HG03097 (cell line): ENCODE measurements around the gene GRM4.
"Not testable (repeated sequence)": the region's sequence is repeated elsewhere in the genome, so short reads cannot be mapped to it uniquely, and the experiment has no call there.

Experiments used
- ATAC-seq: cut with Tn5 transposase; IDR thresholded peaks from one replicate; pipeline ENCODE4 v1.9.1; 2021; ENCODE audit not compliant: unreplicated experiment, low FRiP score

The GRM4 gene

GRCh38 chr6:34028691-34029360 is 117.1 kb downstream of the GRM4 start:
- ATAC-seq = no peak

GRCh38 chr6:34027939-34028441 is 117.9 kb downstream of the GRM4 start:
- ATAC-seq = no peak

GRCh38 chr6:34027445-34027936 is 118.4 kb downstream of the GRM4 start:
- ATAC-seq = no peak

- no peak for ATAC-seq
Measured at GRCh38 chr6:34025861-34026260, 120.0 kb downstream of the GRM4 start.

- ATAC-seq = no peak
Measured at GRCh38 chr6:34025112-34025807, 120.6 kb downstream of the GRM4 start.

- no peak for ATAC-seq
Measured at GRCh38 chr6:34022873-34023255, 123.0 kb downstream of the GRM4 start.

GRCh38 chr6:34022250-34022872 is 123.5 kb downstream of the GRM4 start:
- no peak for ATAC-seq

- no peak for ATAC-seq
Measured at GRCh38 chr6:34021554-34022190, 124.2 kb downstream of the GRM4 start.

GRCh38 chr6:34020807-34021553 is 124.9 kb downstream of the GRM4 start:
- ATAC-seq = no peak

GRCh38 chr6:34020278-34020677 is 125.6 kb downstream of the GRM4 start:
- no peak for ATAC-seq

GRCh38 chr6:34018961-34019606 is 126.8 kb downstream of the GRM4 start:
- no peak for ATAC-seq

- no peak for ATAC-seq
Measured at GRCh38 chr6:34018026-34018425, 127.9 kb downstream of the GRM4 start.

GRCh38 chr6:34017106-34017805 is 128.6 kb downstream of the GRM4 start:
- ATAC-seq = no peak

- ATAC-seq = not testable (repeated sequence)
Measured at GRCh38 chr6:34016573-34016972, 129.3 kb downstream of the GRM4 start.

- ATAC-seq = no peak
Measured at GRCh38 chr6:34015586-34015985, 130.3 kb downstream of the GRM4 start.

GRCh38 chr6:34011264-34011663 is 134.6 kb downstream of the GRM4 start:
- ATAC-seq = no peak

- no peak for ATAC-seq
Measured at GRCh38 chr6:34005901-34006531, 139.9 kb downstream of the GRM4 start.

GRCh38 chr6:34004706-34005105 is 141.2 kb downstream of the GRM4 start:
- ATAC-seq = no peak

- ATAC-seq = no peak
Measured at GRCh38 chr6:34003962-34004361, 141.9 kb downstream of the GRM4 start.
